Mesenteric fat pad (tissue), 1 donor: ENCODE data around the gene SPATS2. TPM values are rescaled to one million over a fixed set of nuclear protein-coding genes. Genes with fewer than 3 reads are reported as not detected.
"Not testable (repeated sequence)": the region's sequence is repeated elsewhere in the genome, so short reads cannot be mapped to it uniquely, and the experiment has no call there.

ENCODE experiments used
- DNase-seq: peaks from one replicate; pipeline ENCODE4 v3.0.0-alpha.2; 2020; ENCODE audit warnings: low spot score
- total RNA-seq: library from RNA; stranded (reverse); fragmentation: NEBNext Ultra II Directional; extraction: Animal tissue kit (Norgen Biotek cat#: 25700); gene quantifications from one replicate; pipeline ENCODE4 v1.2.1, GENCODE V29; 2021
- donor health status: DM: yes; HTN: yes; CAD: no.

SPATS2 gene
- total RNA-seq, 1 donor from 2014 or later, result 9.9 TPM

- not testable (repeated sequence) for DNase-seq
These were observed 142.4 kb downstream of the SPATS2 start for GRCh38 chr12:49509681-49510080.

- no peak for DNase-seq
These were observed 144.1 kb downstream of the SPATS2 start for GRCh38 chr12:49511410-49511809.

GRCh38 chr12:49512546-49512945 lies 145.3 kb downstream of the SPATS2 start:
- no peak for DNase-seq

- no peak for DNase-seq
These were observed 148.0 kb downstream of the SPATS2 start for GRCh38 chr12:49515266-49515665.

- no peak for DNase-seq
These were observed 151.8 kb downstream of the SPATS2 start for GRCh38 chr12:49518914-49519573.

GRCh38 chr12:49519574-49519936 lies 152.3 kb downstream of the SPATS2 start:
- DNase-seq, result no peak

GRCh38 chr12:49521389-49521788 lies 154.1 kb downstream of the SPATS2 start:
- DNase-seq, result no peak

- no peak for DNase-seq
These were observed 157.5 kb downstream of the SPATS2 start for GRCh38 chr12:49524660-49525324.

- DNase-seq, result peak; percentile 71
These were observed 158.7 kb downstream of the SPATS2 start for GRCh38 chr12:49525942-49526341.

- DNase-seq, result no peak
These were observed 160.3 kb downstream of the SPATS2 start for GRCh38 chr12:49527361-49528130.

- DNase-seq, result no peak
These were observed 162.2 kb downstream of the SPATS2 start for GRCh38 chr12:49529414-49529813.

GRCh38 chr12:49531745-49532144 lies 164.5 kb downstream of the SPATS2 start:
- no peak for DNase-seq

- DNase-seq, result peak; percentile 85
These were observed 166.1 kb downstream of the SPATS2 start for GRCh38 chr12:49533331-49533730.

- DNase-seq, result not testable (repeated sequence)
These were observed 166.9 kb downstream of the SPATS2 start for GRCh38 chr12:49534122-49534521.

GRCh38 chr12:49534731-49535278 lies 167.5 kb downstream of the SPATS2 start:
- DNase-seq, result peak; percentile 39

- DNase-seq, result peak; percentile 30
These were observed 168.8 kb downstream of the SPATS2 start for GRCh38 chr12:49535921-49536525.

- no peak for DNase-seq
These were observed 169.3 kb downstream of the SPATS2 start for GRCh38 chr12:49536526-49537071.

- DNase-seq, result no peak
These were observed 170.0 kb downstream of the SPATS2 start for GRCh38 chr12:49537231-49537751.

GRCh38 chr12:49537752-49538509 lies 170.7 kb downstream of the SPATS2 start:
- peak; percentile 91 for DNase-seq
